HepG2 (cell line): ENCODE measurements around the gene MTRFR. TPM values are rescaled to one million over a fixed set of nuclear protein-coding genes. Genes with fewer than 3 reads are reported as not detected.

Experiments
- GPBP1L1 ChIP-seq: sonication (generic); formaldehyde crosslinking; IDR thresholded peaks from 2 replicates; pipeline ENCODE4 v1.5.0; 2020; ENCODE audit warnings: mild to moderate bottlenecking, missing genetic modification reagents
- NFIC ChIP-seq: IDR thresholded peaks from 2 replicates; pipeline ENCODE4 v1.6.1; 2012; ENCODE audit warnings: mild to moderate bottlenecking, low read length, inconsistent platforms
- NFKB2 ChIP-seq: sonication (generic); formaldehyde crosslinking; IDR thresholded peaks from 2 replicates; pipeline ENCODE4 v1.4.0; 2020; ENCODE audit warnings: missing genetic modification reagents, borderline replicate concordance
- NFYB ChIP-seq: sonication (generic); formaldehyde crosslinking; IDR thresholded peaks from 2 replicates; pipeline ENCODE4 v1.4.0; 2020; ENCODE audit warnings: missing genetic modification reagents
- PHF20 ChIP-seq: sonication (generic); formaldehyde crosslinking; IDR thresholded peaks from 2 replicates; pipeline ENCODE4 v1.5.0; 2020; ENCODE audit warnings: mild to moderate bottlenecking, missing genetic modification reagents
- RFX5 ChIP-seq: IDR thresholded peaks from 2 replicates; pipeline ENCODE4 v1.6.1; 2011; ENCODE audit warnings: low read depth, low read length, improper control_type of control experiment
- SAP130 ChIP-seq: IDR thresholded peaks from 2 replicates; pipeline ENCODE4 v1.6.1; 2016; ENCODE audit warnings: low read depth
- SIX1 ChIP-seq: sonication (generic); formaldehyde crosslinking; IDR thresholded peaks from 2 replicates; pipeline ENCODE4 v1.4.0; 2020; ENCODE audit warnings: missing genetic modification reagents, borderline replicate concordance
- TOE1 ChIP-seq: sonication (generic); formaldehyde crosslinking; IDR thresholded peaks from 2 replicates; pipeline ENCODE4 v1.4.0; 2020; ENCODE audit warnings: mild to moderate bottlenecking, missing genetic modification reagents
- ZBTB39 ChIP-seq: sonication (generic); formaldehyde crosslinking; IDR thresholded peaks from 2 replicates; pipeline ENCODE4 v1.5.0; 2020; ENCODE audit warnings: missing genetic modification reagents
- ZHX2 ChIP-seq, 2 experiments: sonication (generic) in 1 of 2; formaldehyde crosslinking in 1 of 2; IDR thresholded peaks; 2 replicates each; pipeline versions ENCODE4 v1.6.1 to v1.9.0; 2014 to 2022; ENCODE audit warnings: antibody characterized with exemption in 1 of 2, borderline replicate concordance in 1 of 2, inconsistent platforms in 1 of 2, low read depth in 1 of 2, missing genetic modification reagents in 1 of 2
- ZNF121 ChIP-seq: sonication (generic); formaldehyde crosslinking; IDR thresholded peaks from 2 replicates; pipeline ENCODE4 v1.5.0; 2020; ENCODE audit warnings: mild to moderate bottlenecking, missing genetic modification reagents
- ZNF367 ChIP-seq: sonication (generic); formaldehyde crosslinking; IDR thresholded peaks from 2 replicates; pipeline ENCODE4 v1.4.0; 2020; ENCODE audit warnings: missing genetic modification reagents, borderline replicate concordance
- ZNF430 ChIP-seq: sonication (generic); formaldehyde crosslinking; IDR thresholded peaks from 2 replicates; pipeline ENCODE4 v1.9.0; 2021; ENCODE audit warnings: mild to moderate bottlenecking, missing genetic modification reagents
- ZNF460 ChIP-seq: sonication (generic); formaldehyde crosslinking; IDR thresholded peaks from 2 replicates; pipeline ENCODE4 v1.5.1; 2020; ENCODE audit warnings: missing genetic modification reagents, mild to moderate bottlenecking, borderline replicate concordance
- ZNF674 ChIP-seq: sonication (generic); formaldehyde crosslinking; IDR thresholded peaks from 2 replicates; pipeline ENCODE4 v1.5.0; 2020; ENCODE audit warnings: low read depth, mild to moderate bottlenecking, missing genetic modification reagents
- polyA plus RNA-seq, 8 experiments: library from polyadenylated mRNA; depleted of rRNA in 3 of 8; stranded (reverse) in 7 of 8; unstranded in 1 of 8; fragments of >200 nt; fragmentation: Illumina TruSeq in 4 of 8; extraction: Trizol in 4 of 8; gene quantifications; 2 replicates each; pipeline versions ENCODE4 v1.2.1 to v1.2.3, GENCODE V29; 2011 to 2016; ENCODE audit warnings: low read depth in 4 of 8, missing spikeins in 1 of 8, mixed read lengths in 1 of 8; ENCODE audit not compliant: insufficient read depth in 1 of 8
- total RNA-seq, 5 experiments: library from RNA; depleted of rRNA; stranded (reverse); fragments of >200 nt; fragmentation: Illumina TruSeq; extraction: Trizol; gene quantifications; 2 replicates each; pipeline ENCODE4 v1.2.3, GENCODE V29; 2016; ENCODE audit warnings: low read depth in 1 of 5
- TF ChIP-seq, protein P1 (sequence below): sonication (generic); formaldehyde crosslinking; IDR thresholded peaks from 2 replicates; pipeline ENCODE4 v1.4.0; 2020; ENCODE audit warnings: missing genetic modification reagents
- TF ChIP-seq, protein P2 (sequence below): sonication (generic); formaldehyde crosslinking; IDR thresholded peaks from 2 replicates; pipeline ENCODE4 v1.4.0; 2020; ENCODE audit warnings: missing genetic modification reagents

The MTRFR gene
- total and polyA plus RNA-seq, 2 of the 13 experiments (the other 11 are each of a cell fraction or from before 2014, with no cell fraction given), result 7.1 to 9.9 TPM

DNA sequence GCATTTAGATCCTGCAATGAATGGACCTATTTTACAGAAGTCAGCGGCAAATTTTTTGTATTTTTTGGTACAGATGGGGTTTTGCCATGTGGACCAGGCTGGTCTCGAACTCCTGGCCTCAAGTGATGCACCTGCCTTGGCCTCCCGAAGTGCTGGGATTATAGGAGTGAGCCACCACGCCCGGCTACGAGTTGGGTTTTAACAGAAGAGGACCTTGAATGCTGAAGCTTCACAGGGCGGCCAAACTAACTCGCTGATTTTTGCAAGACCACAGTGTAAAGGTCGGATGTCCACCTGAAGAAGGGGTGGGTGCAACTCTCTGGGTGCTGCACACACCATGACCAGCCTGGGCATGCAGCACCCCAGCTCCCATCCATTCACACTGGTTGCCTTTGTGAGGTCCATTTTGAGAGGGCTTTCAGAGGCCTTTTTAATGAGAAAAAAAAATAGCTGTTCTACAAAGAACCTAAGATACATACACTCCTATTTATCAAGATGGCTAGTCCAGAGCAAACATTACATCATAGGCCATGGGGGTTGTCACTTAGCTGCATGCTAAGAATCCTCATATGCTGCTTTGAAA lies 60.0 kb downstream of the MTRFR start (continued):
- no peak for TF ChIP-seq ZHX2 (IDR thresholded peaks at IDR 0.05; ENCODE audit: low read depth)
- TF ChIP-seq ZHX2 (CRISPR knock-in tag; IDR thresholded peaks at IDR 0.05; ENCODE audit: borderline replicate concordance), result no peak
- TF ChIP-seq TOE1 (CRISPR knock-in tag), result no peak
- TF ChIP-seq NFIC, result no peak
- TF ChIP-seq, protein P1, sequence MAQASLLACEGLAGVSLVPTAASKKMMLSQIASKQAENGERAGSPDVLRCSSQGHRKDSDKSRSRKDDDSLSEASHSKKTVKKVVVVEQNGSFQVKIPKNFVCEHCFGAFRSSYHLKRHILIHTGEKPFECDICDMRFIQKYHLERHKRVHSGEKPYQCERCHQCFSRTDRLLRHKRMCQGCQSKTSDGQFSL (CRISPR knock-in tag), result no peak
- TF ChIP-seq ZBTB39 (CRISPR knock-in tag), result no peak
- TF ChIP-seq ZNF460 (CRISPR knock-in tag), result peak; percentile 92; the same call in 1 of the 2 replicates
- no peak for TF ChIP-seq SIX1 (CRISPR knock-in tag)
- no peak for TF ChIP-seq ZNF674 (CRISPR knock-in tag)
- TF ChIP-seq ZNF367, result no peak
- no peak for TF ChIP-seq NFYB
- no peak for TF ChIP-seq ZNF121 (CRISPR knock-in tag)
- TF ChIP-seq GPBP1L1 (CRISPR knock-in tag), result no peak
- TF ChIP-seq RFX5, result no peak
- no peak for TF ChIP-seq PHF20 (CRISPR knock-in tag)
- peak; percentile 60 for TF ChIP-seq SAP130 (CRISPR knock-in tag)
- peak; percentile 84 for TF ChIP-seq ZNF430
- 0 out of 2 replicates have a peak, but pooled peaks have one; percentile 59 for TF ChIP-seq NFKB2
- TF ChIP-seq, protein P2, sequence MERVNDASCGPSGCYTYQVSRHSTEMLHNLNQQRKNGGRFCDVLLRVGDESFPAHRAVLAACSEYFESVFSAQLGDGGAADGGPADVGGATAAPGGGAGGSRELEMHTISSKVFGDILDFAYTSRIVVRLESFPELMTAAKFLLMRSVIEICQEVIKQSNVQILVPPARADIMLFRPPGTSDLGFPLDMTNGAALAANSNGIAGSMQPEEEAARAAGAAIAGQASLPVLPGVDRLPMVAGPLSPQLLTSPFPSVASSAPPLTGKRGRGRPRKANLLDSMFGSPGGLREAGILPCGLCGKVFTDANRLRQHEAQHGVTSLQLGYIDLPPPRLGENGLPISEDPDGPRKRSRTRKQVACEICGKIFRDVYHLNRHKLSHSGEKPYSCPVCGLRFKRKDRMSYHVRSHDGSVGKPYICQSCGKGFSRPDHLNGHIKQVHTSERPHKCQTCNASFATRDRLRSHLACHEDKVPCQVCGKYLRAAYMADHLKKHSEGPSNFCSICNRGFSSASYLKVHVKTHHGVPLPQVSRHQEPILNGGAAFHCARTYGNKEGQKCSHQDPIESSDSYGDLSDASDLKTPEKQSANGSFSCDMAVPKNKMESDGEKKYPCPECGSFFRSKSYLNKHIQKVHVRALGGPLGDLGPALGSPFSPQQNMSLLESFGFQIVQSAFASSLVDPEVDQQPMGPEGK, result peak; percentile 70
